Astrocyte of the cerebellum (primary cell): Measurements from ENCODE around the gene OPTC.

Source experiments
- DNase-seq: peaks from one replicate; pipeline ENCODE4 v3.0.0-alpha.2; 2011; ENCODE audit warnings: low read depth
- H3K4me3 ChIP-seq: 2 replicates; pipeline ENCODE4 v1.5.1; 2011; ENCODE audit warnings: mild to moderate bottlenecking, low read depth, low read length, moderate library complexity
- CTCF ChIP-seq: IDR thresholded peaks from 2 replicates; pipeline ENCODE4 v1.5.1; 2012; ENCODE audit warnings: low read length, low read depth, moderate library complexity, mild to moderate bottlenecking; ENCODE audit errors: missing control alignments
- in situ Hi-C: cut with HindIII; loops from 2 replicates; pipeline ENCODE4 v1.10.0; 2017; ENCODE audit warnings: low sequenced_read_pairs

OPTC gene

GRCh38 chr1:203509135-203509534, 15.2 kb downstream of the OPTC start:
- DNase-seq, result no peak
- H3K4me3 ChIP-seq, result no peak overlapping the region
- in situ Hi-C loops, result loop anchor here (25.0 kb wide), 1 partner anchor 203 kb away; no protein-coding TSS in a partner anchor
- TF ChIP-seq CTCF, result no peak

DNA sequence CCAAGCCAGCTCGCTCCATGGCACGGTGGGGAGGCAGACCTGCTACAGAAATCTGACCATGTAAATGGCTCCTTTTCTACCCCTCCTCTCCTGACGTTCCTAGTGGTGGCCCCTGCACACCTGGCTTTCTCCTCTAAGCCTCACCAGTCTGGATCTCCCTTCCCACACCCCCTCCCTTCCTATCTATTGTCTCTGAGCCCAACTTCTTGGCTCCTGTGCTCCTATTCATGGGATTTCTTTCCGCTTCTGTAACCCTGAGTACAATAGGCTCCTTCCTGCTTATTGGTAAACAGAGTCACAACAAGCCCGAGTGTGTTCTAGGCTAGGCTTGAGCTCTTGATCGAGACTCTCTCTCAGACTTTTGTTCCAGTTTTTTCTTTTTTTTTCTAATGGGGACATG, 17.6 kb downstream of the OPTC start:
- in situ Hi-C loops, result loop anchor here (25.0 kb wide), 1 partner anchor 201 kb away; no protein-coding TSS in a partner anchor
- no peak overlapping the region for H3K4me3 ChIP-seq
- no peak for TF ChIP-seq CTCF
- DNase-seq, result no peak

GRCh38 chr1:203511930-203512329, 18.0 kb downstream of the OPTC start:
- H3K4me3 ChIP-seq, result no peak overlapping the region
- in situ Hi-C loops, result loop anchor here (25.0 kb wide), 1 partner anchor 200 kb away; no protein-coding TSS in a partner anchor
- TF ChIP-seq CTCF, result no peak
- no peak for DNase-seq

DNA sequence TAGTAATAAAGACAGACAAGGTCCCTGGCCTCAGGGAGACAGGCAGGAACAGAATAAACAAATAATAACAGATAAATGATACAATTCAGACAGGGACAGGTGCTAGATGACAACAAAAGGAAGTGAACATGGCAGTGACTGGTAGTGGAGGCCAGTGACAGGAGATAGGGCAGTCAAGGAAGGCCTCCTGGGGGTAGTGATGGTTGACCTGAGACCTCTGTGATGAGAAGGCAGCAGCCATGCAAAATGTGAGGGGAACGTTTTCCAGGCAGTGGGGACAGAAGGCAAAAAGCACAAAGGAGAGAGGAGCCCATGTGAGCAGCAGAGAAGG, 18.5 kb downstream of the OPTC start:
- no peak for DNase-seq
- no peak for TF ChIP-seq CTCF
- in situ Hi-C loops, result loop anchor here (25.0 kb wide), 1 partner anchor 200 kb away; no protein-coding TSS in a partner anchor
- H3K4me3 ChIP-seq, result no peak overlapping the region

DNA sequence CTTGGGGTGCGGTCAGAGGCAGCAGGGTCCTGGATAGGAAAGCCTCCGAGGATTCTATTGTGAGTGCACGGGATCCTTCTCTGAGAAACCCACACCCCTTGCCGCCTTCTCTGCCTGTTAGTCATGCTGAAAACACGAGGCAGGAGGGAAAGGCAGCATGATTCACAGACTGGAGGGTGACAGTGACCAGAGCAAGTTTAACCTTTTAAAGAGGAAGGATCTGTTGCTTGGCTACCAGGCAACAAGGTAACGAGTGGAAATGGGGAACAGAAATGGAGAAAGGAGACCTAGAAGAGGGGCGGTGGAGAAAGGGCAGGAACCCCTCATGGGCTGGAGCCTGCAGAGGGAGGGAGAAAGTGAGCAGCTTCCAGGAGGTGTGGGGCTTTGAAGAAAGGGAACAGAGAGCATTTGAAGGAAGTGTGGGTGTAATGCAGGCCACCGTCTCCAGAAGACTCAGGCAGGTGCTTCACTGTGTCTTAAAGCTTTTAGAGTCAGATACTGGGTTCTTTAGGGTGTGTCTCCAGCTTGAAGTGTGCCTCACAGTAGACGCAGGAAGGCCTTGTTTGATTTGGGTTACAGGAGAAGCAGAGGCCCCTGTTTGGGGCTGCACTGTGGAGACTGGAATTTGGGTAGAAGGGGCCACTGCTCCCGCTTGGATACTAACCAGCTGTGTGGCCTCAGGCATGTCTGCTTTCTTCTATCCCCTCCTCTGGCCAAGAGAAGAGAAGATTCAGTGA, 19.1 kb downstream of the OPTC start:
- no peak for TF ChIP-seq CTCF
- H3K4me3 ChIP-seq, result no peak overlapping the region
- DNase-seq, result peak; percentile 79
- in situ Hi-C loops, result loop anchor here (25.0 kb wide), 1 partner anchor 199 kb away; no protein-coding TSS in a partner anchor

GRCh38 chr1:203513585-203514031, 19.7 kb downstream of the OPTC start:
- H3K4me3 ChIP-seq, result no peak overlapping the region
- no peak for TF ChIP-seq CTCF
- in situ Hi-C loops, result loop anchor here (25.0 kb wide), 1 partner anchor 199 kb away; no protein-coding TSS in a partner anchor
- DNase-seq, result no peak
